ENCODE measurements around the gene TMEM38B. TPM values are rescaled to one million over a fixed set of nuclear protein-coding genes. Genes with fewer than 3 reads are reported as not detected.

The TMEM38B gene
- total and polyA plus RNA-seq, 2 donors (not counting 3 experiments of a cell fraction or from before 2014, with no cell fraction given), result 4.2 to 7.7 TPM

- Histone ChIP-seq H3K4me2 (ENCODE audit: insufficient read depth, low read length) (no peak overlapping the region), H3K79me2 (ENCODE audit: control insufficient read depth, insufficient read depth, low read length) (no peaks in the 10 kb centered on the region), H3K27me3 (ENCODE audit: control insufficient read depth in 2 of 2, insufficient read depth in 2 of 2, low read length in 2 of 2) (peaks cover 0 to 6% of the 10 kb centered on the region in 2 experiments), H3K27ac (ENCODE audit: insufficient read depth, low read depth, low read length) (no peak overlapping the region), H3K4me3 (replicated peaks in 1 of 3; ENCODE audit: insufficient read depth in 1 of 3, low read depth in 1 of 3, low read length in 3 of 3) (no peak overlapping the region), H3K9ac (replicated peaks; ENCODE audit: extremely low read depth, insufficient read depth, low read length) (no peak overlapping the region), H3K9me3 (replicated peaks; ENCODE audit: control insufficient read depth, insufficient read depth, low read length) (no peaks in the 10 kb centered on the region), H4K20me1 (replicated peaks; ENCODE audit: control insufficient read depth, extremely low read depth, insufficient read depth, low read length) (no peaks in the 10 kb centered on the region), H3K9me1 (replicated peaks; ENCODE audit: control insufficient read depth, extremely low read depth, insufficient read depth, low read length) (no peaks in the 10 kb centered on the region), H3K4me1 (ENCODE audit: control insufficient read depth, extremely low read depth, insufficient read depth, low read length) (no peaks in the 10 kb centered on the region), H2AFZ (ENCODE audit: low read depth, low read length) (no peak overlapping the region), H3K36me3 (ENCODE audit: control insufficient read depth in 2 of 2, extremely low read depth in 1 of 2, insufficient read depth in 2 of 2, low read length in 2 of 2) (no peaks in the 10 kb centered on the region)
- dilution Hi-C loops (cut with MboI; ENCODE audit: extremely low pct_ligation_motif_present, low sequenced_read_pairs), result no loop called here
- intact Hi-C loops (cut with micrococcal nuclease), result no loop called here
- CTCF ChIA-PET, result no interaction called here
- POLR2A ChIA-PET, result no interaction called here
- no peak for TF ChIP-seq MAX (IDR thresholded peaks at IDR 0.05; ENCODE audit: insufficient read depth, insufficient read length)
- BruUV-seq (replicated peaks), result no TSS peak
- DNase-seq (ENCODE audit: low read depth, low spot score) (no peak), FAIRE-seq (no peak)
These were observed 14.9 kb upstream of the TMEM38B start for GRCh38 chr9:105679257-105680022.

DNA sequence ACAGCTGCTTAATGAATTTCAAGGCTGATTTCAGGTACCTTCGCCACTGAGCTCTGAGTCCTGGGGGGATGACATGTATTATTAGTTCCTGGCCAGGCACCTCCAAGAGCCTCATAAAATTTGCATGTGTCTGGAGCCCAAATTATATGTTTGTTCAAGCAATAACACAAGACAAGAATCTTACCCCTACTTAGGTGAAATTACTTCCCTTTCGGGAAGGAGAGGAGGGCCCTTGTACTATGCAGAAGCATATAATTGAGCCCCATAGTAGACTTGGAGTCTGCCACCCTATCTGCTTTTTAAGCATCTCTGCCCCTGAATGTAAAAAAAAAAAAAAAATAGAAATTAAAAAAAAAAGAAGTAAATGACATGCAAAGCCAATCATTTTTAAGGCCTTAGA lies 13.0 kb upstream of the TMEM38B start:
- no peak overlapping the region for H3K9ac ChIP-seq (replicated peaks; ENCODE audit: extremely low read depth, insufficient read depth, low read length)
- BruUV-seq (replicated peaks), result no TSS peak
- DNase-seq (ENCODE audit: low read depth, low spot score), result no peak
- dilution Hi-C loops (cut with MboI; ENCODE audit: extremely low pct_ligation_motif_present, low sequenced_read_pairs) (no loop called here), intact Hi-C loops (cut with micrococcal nuclease) (no loop called here)
- no peak overlapping the region for H3K27ac ChIP-seq (ENCODE audit: insufficient read depth, low read depth, low read length)
- no peaks in the 10 kb centered on the region for H4K20me1 ChIP-seq (replicated peaks; ENCODE audit: control insufficient read depth, extremely low read depth, insufficient read depth, low read length)
- H3K4me3 ChIP-seq (replicated peaks in 1 of 3; ENCODE audit: insufficient read depth in 1 of 3, low read depth in 1 of 3, low read length in 3 of 3), result no peak overlapping the region
- H3K9me1 ChIP-seq (replicated peaks; ENCODE audit: control insufficient read depth, extremely low read depth, insufficient read depth, low read length), result no peaks in the 10 kb centered on the region
- H3K79me2 ChIP-seq (ENCODE audit: control insufficient read depth, insufficient read depth, low read length), result no peaks in the 10 kb centered on the region
- ChIA-PET POLR2A (no interaction called here), CTCF (interaction anchor here (0.8 to 2.5 kb wide), 4 partner anchors 10 to 72 kb away, joined by 3 to 6 read pairs (median 3); partner anchors contain the start of gene TMEM38B)
- no peak overlapping the region for H2AFZ ChIP-seq (ENCODE audit: low read depth, low read length)
- no peak overlapping the region for H3K4me2 ChIP-seq (ENCODE audit: insufficient read depth, low read length)
- TF ChIP-seq, protein P1, sequence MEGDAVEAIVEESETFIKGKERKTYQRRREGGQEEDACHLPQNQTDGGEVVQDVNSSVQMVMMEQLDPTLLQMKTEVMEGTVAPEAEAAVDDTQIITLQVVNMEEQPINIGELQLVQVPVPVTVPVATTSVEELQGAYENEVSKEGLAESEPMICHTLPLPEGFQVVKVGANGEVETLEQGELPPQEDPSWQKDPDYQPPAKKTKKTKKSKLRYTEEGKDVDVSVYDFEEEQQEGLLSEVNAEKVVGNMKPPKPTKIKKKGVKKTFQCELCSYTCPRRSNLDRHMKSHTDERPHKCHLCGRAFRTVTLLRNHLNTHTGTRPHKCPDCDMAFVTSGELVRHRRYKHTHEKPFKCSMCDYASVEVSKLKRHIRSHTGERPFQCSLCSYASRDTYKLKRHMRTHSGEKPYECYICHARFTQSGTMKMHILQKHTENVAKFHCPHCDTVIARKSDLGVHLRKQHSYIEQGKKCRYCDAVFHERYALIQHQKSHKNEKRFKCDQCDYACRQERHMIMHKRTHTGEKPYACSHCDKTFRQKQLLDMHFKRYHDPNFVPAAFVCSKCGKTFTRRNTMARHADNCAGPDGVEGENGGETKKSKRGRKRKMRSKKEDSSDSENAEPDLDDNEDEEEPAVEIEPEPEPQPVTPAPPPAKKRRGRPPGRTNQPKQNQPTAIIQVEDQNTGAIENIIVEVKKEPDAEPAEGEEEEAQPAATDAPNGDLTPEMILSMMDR (IDR thresholded peaks at IDR 0.05; ENCODE audit: extremely low read depth in 1 of 2, insufficient read depth in 1 of 2, low read depth in 1 of 2, low read length in 2 of 2), result no peak
- TF ChIP-seq MYC (IDR thresholded peaks at IDR 0.05; ENCODE audit: low read depth, low read length) (no peak), POLR2AphosphoS5 (IDR thresholded peaks at IDR 0.05; ENCODE audit: insufficient read depth, low read depth, low read length) (no peak), MAX (IDR thresholded peaks at IDR 0.05; ENCODE audit: insufficient read depth, insufficient read length) (no peak), EZH2 (IDR thresholded peaks at IDR 0.05; ENCODE audit: borderline replicate concordance, low read depth, low read length, severe bottlenecking) (no peak), FOS (IDR thresholded peaks at IDR 0.05; ENCODE audit: borderline replicate concordance, insufficient read depth, low read length) (no peak), GATA2 (IDR thresholded peaks at IDR 0.05; ENCODE audit: insufficient read depth, insufficient read length, low read depth, low read length) (no peak)
- peaks cover 0 to 6% of the 10 kb centered on the region in 2 experiments for H3K27me3 ChIP-seq (ENCODE audit: control insufficient read depth in 2 of 2, insufficient read depth in 2 of 2, low read length in 2 of 2)
- no peak for FAIRE-seq
- no peaks in the 10 kb centered on the region for H3K4me1 ChIP-seq (ENCODE audit: control insufficient read depth, extremely low read depth, insufficient read depth, low read length)
- H3K36me3 ChIP-seq (ENCODE audit: control insufficient read depth in 2 of 2, extremely low read depth in 1 of 2, insufficient read depth in 2 of 2, low read length in 2 of 2), result no peaks in the 10 kb centered on the region
- no peaks in the 10 kb centered on the region for H3K9me3 ChIP-seq (replicated peaks; ENCODE audit: control insufficient read depth, insufficient read depth, low read length)
